Activated gamma-delta T cell treated with Interleukin-2 at 50 U/mL for 16 hours (primary cell): ENCODE measurements around the gene AGAP1.

ENCODE experiments used
- DNase-seq: peaks from one replicate; pipeline ENCODE4 v3.0.0-alpha.2; 2020

The AGAP1 gene

DNA sequence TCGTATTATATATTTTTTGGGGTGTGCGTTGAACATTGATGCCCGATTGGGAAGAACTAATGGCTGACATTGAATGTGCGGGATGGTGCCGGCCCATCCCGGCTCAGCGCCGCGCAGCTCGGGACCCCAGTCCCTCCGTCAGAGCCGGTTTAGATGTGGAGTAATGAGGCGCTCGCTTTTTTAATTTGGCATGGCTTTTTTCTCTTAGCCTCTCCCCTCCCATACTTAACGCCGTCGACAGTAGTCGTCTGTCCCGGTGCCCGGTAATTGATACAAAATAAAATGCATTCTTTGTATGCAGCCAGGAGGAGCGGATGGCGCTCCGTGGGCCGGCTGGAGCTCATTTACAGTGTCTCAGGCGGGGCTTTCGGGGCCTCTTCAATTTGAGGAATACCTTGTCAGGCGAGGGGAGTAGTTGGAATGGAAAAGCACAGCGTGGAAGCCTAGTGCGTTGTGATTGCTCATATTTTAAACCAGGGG lies 465.1 kb downstream of the AGAP1 start:
- DNase-seq: no peak

DNA sequence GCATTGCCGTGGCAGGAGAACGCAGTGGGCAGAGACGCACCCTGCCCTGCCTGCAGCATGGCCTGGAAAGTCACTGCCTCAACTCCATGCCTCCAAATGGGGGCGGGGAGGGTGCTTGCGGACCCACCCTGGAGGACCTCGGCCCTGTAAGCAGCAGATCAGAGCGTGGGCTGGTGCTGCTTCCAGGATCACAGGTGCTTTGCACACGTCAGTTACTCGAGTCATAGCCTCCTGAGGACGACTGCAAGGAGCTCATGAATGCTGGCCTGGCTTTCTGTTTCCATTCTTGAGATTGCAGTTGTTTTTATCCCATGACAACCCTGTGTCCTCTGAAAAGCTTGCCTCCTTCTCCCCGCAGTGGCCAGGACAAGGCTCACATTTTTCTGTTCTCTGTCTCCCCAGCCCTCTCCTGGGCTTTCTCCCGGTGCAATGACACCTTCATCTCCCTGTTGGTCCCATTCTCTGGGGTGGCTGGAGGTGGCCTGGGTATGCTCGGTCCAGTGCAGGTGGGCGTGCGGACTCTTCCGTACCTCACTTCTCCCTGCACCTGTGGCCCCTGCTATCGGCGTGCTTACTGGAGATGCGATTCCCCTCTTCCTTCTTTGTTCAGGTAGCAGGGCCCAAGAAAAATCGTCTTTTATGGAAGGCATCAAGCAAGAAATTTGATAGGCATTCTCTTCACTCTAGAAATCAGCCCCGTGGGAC lies 466.3 kb downstream of the AGAP1 start:
- DNase-seq: no peak

DNA sequence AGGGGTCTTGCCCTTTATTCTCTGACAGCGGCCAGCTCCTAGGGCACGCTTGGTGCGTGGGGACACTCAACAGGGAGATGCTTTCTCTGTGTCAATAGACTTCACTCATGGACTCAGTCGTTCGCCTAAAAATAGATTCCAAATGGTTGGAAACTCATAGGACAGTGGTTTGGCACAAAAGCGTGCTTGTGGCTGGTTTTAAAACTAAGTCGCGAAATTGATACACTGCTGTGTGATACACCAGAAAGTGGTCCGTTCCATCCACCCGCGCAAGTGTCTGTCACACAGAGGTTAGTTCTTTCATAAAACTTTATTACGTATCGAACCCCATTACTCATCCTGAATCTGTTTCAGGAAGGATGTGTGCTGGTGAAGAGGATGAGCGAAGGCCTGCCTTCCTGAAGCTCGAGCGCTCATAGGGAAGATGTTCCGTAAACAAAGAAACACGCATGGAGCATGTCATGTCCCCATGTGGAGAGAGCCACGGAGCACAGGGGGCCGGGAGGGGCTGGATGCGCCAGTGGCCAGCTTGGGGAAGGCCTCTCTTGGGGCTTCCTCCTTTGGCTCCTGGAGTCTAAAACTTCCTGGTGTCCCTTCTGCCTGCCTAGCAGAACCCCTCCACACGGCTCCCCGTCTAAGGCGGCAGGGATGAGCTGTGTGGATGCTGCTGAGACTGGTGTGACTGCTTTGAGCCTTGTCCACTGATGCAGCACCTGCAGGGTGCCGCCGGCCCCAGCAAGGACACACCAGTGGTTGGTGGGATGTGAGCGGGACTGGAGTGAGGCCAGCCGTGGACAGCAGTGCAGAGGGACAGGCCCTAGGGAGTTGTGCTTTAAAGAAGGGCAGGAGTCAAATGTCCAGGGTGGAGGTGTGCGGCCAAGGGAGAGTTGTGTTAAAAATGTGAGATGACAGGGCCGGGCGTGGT lies 467.1 kb downstream of the AGAP1 start:
- no peak for DNase-seq

DNA sequence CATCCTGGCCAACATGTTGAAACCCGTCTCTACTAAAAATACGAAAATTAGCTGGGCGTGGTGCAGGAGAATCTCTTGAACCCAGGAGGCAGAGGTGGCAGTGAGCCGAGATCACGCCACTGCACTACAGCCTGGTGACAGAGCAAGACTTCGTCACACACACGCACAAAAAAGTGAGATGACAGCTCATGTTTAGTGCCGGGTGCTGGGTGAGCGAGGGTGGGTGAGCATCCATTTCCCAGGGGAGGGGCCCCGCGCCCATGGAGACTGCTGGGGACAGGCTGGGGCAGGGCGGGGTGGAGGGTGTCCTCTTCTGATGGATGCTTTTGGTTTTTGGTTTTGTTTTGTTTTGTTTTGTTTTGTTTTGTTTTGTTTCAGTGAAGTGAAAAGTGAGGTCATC lies 467.9 kb downstream of the AGAP1 start:
- DNase-seq: no peak

DNA sequence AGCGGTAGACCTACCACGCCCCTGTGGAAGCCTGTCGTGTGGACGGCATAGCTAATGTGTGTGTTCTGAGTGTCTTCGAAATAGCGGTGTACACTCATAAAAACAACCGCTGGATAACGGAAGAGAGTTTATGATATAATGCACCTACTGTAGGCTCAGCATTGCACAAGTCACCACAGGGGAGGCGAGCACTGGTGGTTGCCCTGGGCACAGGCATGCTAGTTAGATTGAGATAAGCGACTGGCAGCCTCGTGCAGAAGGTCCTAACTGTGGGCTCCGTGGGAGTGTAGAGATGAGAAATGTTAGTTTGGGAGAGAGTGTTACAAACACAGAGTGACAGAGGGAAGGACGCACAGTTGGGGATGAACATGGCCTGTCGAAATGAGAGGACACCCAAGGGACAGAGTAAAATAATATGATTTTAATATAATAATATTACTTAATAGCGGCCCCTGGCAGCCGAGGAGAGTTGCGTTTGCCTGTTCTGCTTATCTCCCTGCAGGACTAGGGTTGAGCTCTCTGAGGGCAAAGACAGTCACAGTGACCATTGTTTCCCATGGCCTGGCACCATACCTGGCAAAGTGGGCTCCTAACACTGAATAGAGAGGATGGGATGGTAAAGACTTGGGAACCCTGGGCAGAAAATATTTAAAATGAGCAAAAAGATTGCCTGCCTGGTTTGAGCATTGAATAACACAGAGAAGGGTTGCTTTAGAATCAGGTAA lies 470.2 kb downstream of the AGAP1 start:
- no peak for DNase-seq

DNA sequence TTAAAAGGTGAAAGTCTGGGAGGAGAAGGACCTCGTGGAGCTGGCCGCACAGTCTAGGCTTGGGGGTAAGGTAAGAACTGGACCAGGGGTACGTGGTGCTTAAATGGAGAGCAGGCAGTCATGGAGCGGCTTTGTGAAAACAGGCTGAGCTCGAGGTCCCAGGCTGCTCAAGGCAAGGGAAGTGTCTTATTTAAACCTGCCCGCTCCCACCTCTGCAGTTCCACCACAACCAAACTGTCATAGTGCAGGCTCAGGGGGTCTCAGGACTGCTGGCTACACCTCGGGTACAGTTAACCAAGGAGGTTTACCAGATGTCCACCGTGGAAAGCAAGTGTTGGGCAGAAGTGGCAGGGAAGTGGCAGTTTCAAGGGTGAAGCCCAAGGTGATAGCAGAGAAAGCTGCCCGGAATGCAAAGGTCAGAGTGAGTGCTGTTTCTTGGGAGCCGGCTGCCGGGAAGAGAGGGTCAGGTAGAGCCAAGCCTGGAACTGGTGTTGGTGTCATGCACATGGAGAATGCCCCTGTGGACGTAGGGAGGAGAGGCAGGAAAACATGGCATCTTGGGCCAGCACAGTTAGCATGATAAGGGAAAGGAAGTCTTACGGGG lies 471.0 kb downstream of the AGAP1 start:
- no peak for DNase-seq

DNA sequence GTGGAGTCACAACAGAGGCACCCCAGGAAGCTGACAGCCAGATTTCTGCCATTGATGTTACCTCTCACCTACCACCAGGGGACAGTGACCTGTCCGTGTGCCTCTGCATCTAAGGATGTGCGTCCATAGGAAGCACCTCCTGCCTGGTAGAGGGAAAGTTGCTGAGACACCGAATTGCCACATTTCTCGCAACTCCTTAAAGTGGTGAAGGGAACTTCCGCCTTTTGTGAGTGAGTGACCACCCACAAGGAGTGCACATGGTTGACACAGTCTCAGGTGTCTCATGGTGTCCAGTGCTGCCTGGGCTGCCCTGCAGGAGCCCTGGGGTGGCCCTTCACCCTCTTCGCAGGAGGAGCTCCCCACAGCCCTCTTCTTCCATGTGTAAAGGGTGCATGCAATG lies 472.6 kb downstream of the AGAP1 start:
- DNase-seq: no peak

DNA sequence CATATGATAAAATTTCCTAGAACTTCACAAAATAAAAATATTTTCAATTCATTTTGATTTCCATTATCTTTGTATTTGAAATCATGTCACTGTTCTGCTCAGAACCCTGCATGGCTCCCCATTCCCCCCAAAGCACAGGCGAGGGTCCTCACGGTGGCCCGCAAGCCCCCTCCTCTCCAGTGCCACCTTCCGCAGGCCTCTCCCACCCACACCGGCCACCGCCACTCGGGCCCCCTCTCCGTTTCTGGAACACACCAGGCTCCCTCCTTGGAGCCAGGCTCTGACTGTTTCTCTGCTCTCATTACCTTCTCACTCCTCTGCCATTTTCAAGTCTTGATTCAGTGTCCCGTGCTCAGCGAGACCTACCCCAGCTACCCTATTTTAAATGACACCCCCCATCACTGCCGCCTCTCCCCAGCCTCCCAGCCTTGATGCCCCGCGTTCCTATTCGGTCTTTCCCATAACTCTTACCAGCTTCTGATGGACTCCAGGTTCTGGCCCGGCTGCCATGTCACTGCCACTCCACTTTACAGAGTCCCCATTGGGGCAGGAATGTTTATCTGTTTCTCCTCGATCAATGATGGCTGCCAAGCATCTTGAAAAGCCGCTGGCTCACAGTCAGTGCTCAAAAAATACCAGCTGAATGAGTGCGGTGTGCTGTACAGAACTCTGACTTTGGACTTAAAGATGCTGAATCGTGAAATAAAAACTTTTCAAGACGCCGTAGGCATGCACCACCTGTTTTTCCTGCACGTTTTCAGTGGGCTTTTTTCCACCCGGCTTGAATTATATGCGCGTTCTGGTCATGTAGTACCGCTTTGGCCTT lies 473.3 kb downstream of the AGAP1 start:
- DNase-seq: no peak

DNA sequence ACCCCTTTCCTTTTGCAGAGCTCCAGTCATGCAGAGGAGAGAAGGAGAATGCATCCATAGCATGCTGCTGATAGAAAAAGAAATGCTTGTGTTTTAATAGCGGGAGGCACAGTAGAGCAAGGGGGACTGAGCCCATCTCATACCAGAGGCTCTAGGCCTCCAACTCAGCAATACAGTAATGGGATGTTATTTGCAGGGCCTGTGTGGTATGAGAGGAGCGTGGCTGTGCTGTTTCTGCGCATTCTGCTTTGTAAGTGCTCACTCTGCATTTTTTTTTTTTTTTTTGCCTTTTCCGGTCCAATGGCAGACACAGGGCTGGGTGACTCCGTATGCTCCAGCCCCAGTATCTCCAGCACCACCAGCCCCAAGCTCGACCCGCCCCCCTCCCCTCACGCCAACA lies 474.3 kb downstream of the AGAP1 start:
- DNase-seq: no peak

DNA sequence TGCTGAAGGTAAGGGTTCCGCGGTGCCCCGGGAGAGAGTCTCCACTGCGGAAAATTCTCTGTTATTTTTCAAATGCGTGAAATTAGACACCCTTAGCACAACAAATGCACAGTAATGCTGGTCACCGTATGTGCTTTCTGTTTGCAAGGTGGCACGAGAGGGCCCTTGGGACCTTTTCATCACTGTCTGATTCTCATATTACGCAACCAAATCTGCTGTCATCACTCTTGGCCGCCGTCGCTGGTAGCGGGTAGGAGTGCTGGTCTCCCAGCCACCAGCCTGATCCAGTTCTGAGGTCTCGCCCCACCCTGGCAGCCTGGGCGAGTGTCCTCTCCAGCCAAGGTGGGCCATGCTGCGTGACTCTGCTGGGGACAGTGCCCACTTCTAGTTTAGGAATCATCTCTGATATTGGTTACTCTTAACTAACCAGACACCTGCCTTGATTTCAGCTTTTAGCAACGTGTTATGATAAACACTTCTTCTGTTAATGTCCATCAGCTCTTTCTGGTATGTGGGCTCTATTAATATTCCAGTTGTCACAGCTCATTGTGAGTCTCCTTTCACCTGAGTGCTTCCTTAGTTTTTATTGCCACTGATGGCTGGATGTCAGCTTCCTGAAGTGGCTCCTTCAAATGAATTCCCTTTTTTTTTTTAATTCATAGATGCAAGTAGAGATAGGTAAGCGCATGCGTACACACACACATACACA lies 474.9 kb downstream of the AGAP1 start:
- DNase-seq: no peak

DNA sequence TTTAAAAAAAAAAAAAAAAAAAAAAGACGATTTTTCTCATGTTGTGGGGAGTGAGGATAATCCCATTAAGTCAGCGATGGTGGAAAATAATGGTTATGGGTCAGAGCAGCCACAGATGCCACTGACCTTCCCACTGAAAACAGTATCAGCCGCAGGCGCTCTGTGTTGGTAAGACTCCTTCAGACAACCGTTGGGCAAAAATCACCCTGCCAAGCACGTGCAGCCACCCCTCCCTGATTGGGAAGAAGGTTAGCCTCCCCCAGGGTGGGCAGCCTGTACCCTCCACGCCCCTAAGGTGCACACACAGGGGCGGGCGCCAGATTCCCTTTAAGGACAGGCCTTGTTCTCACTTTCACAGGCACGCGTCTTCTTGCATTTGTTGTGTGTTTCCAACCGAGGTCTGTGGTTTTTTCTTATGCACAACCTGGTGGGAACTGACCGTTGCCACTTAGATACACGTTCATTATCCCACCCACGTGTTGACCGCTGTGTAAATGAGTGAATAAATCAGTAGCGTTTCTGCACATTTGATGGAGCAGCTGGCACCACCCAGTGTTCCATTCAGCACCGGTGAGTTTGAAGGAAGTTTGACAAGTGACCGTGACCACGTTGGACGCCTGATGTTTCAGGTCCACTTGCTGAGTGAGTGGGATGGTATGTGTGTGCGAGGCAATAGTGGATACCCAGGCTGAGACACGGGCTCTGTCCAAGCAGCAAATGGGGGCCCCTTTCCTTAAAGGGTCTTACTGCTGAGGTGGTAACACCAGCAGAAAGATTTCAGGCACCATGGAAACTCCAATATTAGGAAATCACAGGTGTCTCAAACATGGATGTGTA lies 476.6 kb downstream of the AGAP1 start:
- DNase-seq: no peak

DNA sequence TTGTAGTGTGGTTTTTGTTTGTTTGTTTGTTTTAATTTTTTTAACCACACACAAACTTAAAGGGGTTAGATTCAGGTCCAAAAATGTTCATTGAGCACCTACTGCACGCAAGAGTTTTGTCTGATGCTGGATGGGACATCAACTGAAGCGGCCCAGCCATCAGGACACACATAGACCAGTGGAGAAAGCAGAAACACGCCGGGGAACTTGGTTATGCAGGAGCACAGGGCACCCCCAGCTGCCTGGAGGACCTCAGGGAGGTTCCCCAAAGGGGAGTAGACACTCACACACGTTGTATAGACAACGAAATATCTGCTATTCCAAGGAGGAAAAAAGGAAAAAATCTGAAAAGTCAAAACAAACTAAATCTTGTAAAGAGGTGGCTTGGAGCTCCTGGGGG lies 482.7 kb downstream of the AGAP1 start:
- no peak for DNase-seq

DNA sequence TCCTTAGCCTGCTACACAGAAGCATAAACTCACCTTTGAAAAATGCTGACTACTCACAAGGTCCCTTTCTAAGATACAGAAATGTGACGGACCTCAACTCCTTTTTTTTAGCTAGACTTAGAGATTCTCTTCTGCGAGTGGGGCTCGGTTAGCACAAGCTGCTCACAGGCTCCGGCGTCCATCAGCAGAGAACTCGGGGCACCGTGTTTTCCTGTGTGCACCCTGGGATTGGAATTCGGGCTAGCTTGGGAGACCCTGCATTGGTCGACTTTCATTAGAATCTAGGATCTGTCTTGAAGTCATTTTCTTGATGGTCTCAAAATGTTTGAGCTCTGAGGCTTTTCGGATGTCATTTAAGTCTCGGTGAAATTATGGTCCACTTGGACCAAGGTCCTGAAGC lies 483.1 kb downstream of the AGAP1 start:
- no peak for DNase-seq

DNA sequence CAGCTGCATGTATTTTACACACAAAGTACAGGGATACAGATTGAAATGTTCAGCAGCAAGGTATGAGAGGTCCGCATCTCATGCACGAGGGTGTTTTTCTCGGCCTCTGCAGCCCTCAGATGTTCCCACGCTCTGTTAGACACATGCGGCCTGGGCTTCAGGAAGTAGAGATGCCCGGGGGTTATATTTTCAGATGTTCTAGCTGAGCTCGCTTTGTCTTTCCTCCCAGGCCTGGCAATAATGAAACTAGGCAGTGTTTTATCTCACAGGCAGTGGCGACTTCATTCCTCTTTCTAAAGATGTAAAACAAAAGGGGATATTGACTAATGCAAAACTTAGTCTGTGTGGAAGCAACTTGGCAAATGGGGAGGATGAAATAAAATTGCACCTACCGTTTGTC lies 483.6 kb downstream of the AGAP1 start:
- DNase-seq: no peak

DNA sequence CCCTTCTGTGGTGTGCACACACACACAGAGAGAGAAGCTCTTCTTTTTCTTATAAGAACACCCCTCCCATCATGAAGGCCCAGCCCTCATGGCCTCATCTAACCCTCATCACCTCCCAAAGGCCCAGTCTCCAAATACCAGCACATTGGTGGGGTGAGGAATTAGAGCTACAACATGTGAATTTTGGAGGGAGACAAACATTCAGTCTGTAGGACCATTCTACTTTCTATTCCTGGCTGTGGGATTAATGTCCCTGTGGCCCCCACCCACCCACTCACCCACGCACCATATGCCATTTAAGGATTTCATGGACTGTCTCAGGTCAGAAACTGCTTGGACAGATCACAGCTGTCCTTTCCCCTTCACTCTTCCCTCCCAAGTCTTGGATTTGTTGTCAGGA lies 484.2 kb downstream of the AGAP1 start:
- DNase-seq: no peak

DNA sequence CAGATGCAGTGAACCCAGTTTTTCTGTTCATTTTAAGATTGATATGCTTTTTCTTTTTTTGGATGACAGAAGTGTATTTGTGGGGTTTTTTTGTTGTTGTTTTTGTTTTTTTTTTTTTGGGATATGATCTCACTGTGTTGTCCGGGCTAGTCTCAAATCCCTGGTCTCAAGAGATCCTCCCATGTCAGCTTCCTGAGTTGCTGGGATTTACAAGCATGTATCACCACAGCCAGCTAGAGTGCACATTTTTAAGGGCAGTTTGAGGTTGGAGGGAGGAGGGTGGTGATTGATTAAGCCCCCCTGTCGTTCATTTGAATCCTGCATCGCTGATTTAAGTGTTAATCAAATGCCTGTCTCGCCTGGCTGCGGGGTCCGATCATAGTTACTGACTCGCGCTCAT lies 485.2 kb downstream of the AGAP1 start:
- no peak for DNase-seq

DNA sequence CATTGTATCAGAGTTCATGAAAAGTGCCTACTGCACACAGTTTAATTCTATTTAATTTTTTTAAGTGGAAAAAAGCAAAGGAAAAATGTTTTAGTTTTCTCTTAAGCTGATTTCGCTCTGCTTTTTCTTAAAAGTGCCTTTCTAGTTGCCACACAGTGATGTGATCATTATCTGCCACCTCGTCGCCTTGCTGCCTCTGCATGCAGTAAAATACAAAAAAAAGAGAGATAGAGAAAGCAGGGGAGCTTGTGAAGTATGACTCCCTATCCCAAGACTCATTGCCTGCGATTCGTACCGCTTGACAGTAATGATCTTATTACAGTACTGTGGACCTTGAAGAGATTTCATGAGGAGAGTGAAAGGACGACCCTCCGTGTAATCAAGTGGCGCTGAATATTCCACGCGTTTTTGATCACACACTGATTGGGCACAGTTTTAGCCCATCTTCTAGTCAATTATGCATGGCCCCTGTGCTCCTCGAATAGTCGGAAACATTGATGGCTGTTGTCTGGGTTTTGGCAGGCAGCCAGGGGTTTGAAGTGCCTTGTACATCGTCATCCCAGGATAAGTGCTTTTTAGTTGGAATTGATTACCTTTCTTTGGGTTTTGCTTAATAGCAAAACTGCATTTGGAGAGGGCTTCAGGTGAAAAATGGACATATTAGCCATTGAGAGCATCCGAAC lies 486.1 kb downstream of the AGAP1 start:
- DNase-seq: no peak

DNA sequence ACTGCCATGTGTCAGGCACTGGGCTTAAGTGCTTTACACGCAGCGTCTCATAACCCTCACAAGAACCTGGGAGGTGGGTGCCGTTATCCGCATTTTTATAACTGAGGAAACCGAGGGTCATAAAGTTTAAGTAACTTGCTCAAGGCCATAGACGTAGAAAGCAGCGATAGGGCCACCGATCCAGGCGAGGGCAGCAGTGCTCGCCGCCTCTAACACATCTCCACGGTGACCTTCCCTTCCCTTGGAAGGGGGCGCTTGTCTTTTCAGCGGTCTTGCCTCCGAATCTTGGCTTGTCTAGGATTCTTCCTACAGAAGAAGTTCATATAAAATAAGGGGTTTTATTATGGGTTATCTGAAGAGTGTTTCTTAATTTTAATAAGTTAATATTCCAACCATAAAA lies 487.8 kb downstream of the AGAP1 start:
- no peak for DNase-seq

DNA sequence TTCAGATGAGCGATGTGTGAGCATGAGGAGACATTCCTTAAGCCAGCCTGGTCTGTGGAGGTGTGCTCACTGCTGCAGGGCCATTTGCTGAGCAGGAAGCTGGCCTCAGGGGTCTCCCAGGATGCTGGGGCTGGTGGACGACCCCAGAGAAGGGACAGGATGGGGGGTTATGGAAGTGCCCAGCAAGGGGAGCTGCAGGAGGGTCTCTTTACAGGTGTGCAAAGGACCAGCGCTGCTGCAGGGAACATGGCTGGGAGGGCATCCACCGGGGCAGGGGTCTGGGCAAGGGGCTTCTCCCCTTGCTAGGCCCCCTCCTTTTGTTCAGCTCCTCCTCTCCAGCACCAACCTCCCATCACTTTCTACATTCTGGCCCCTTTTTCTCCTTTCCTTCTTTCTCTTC lies 489.2 kb downstream of the AGAP1 start:
- no peak for DNase-seq

DNA sequence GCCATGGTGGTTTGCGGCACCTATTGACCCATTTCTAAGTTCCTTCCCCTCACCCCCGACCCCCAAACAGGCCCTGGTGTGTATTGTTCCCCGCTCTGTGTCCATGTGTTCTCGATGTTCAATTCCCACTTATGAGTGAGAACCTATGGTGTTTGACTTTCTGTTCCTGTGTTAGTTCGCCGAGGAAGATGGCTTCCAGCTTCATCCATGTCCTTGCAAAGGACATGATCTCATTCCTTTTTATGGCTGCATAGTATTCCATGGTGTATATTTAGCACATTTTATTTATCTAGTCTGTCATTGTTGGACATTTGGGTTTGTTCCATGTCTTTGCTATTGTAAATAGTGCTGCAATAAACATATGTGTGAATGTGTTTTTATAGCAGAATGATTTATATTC lies 490.7 kb downstream of the AGAP1 start:
- no peak for DNase-seq
